ENCODE data around the gene FADS3. TPM values are rescaled to one million over a fixed set of nuclear protein-coding genes. Genes with fewer than 3 reads are reported as not detected.

Gene FADS3
- total RNA-seq, 4 donors from 2014 or later, result 12.7 to 24.7 (median 17.9) TPM

- peak; percentile 73 to 77 for DNase-seq (ENCODE audit: low spot score in 2 of 2)
- no peaks in the 10 kb centered on the region for H3K36me3 ChIP-seq
- H3K4me3 ChIP-seq, result peak overlapping the region; percentile 79
- WGBS, result 12% methylated on average over 6 of the region's 32 CpGs
- TF ChIP-seq POLR2A (IDR thresholded peaks at IDR 0.05) (no peak), CTCF (IDR thresholded peaks at IDR 0.05) (no peak), EP300 (IDR thresholded peaks at IDR 0.05) (no peak), POLR2AphosphoS5 (IDR thresholded peaks at IDR 0.05) (no peak)
- no peaks in the 10 kb centered on the region for H3K9me3 ChIP-seq
- H3K27ac ChIP-seq, result peak overlapping the region; percentile 82
- H3K27me3 ChIP-seq, result peaks cover 23% of the 10 kb centered on the region
- H3K4me1 ChIP-seq, result peaks cover 52% of the 10 kb centered on the region
These were observed 25.5 kb upstream of the FADS3 start for GRCh38 chr11:61916737-61917333.

- TF ChIP-seq CTCF (IDR thresholded peaks at IDR 0.05) (no peak), POLR2A (IDR thresholded peaks at IDR 0.05) (no peak), POLR2AphosphoS5 (IDR thresholded peaks at IDR 0.05) (no peak), EP300 (IDR thresholded peaks at IDR 0.05) (no peak)
- 81% methylated on average over 4 of the region's 7 CpGs for WGBS
- Histone ChIP-seq H3K36me3 (no peaks in the 10 kb centered on the region), H3K4me1 (peaks cover 48% of the 10 kb centered on the region), H3K4me3 (peak overlapping the region; percentile 79), H3K9me3 (no peaks in the 10 kb centered on the region), H3K27me3 (peaks cover 18% of the 10 kb centered on the region), H3K27ac (no peak overlapping the region)
- DNase-seq (ENCODE audit: low spot score in 2 of 2), result peak; percentile 45 to 57
These were observed 23.3 kb upstream of the FADS3 start for GRCh38 chr11:61914471-61915171.

- H3K36me3 ChIP-seq, result no peaks in the 10 kb centered on the region
- TF ChIP-seq CTCF (IDR thresholded peaks at IDR 0.05) (no peak), POLR2AphosphoS5 (IDR thresholded peaks at IDR 0.05) (no peak), POLR2A (IDR thresholded peaks at IDR 0.05) (no peak), EP300 (IDR thresholded peaks at IDR 0.05) (no peak)
- peaks cover 13% of the 10 kb centered on the region for H3K27me3 ChIP-seq
- H3K4me1 ChIP-seq, result peaks cover 48% of the 10 kb centered on the region
- peak; percentile 54 to 70 for DNase-seq (ENCODE audit: low spot score in 2 of 2)
- no peak overlapping the region for H3K4me3 ChIP-seq
- H3K9me3 ChIP-seq, result no peaks in the 10 kb centered on the region
- no peak overlapping the region for H3K27ac ChIP-seq
- 76% methylated on average over 6 of the region's 8 CpGs for WGBS
These were observed 22.5 kb upstream of the FADS3 start for GRCh38 chr11:61913699-61914395.

GRCh38 chr11:61912991-61913698 is 21.8 kb upstream of the FADS3 start:
- Histone ChIP-seq H3K27me3 (peaks cover 13% of the 10 kb centered on the region), H3K9me3 (no peaks in the 10 kb centered on the region), H3K27ac (no peak overlapping the region), H3K36me3 (no peaks in the 10 kb centered on the region), H3K4me1 (peaks cover 46% of the 10 kb centered on the region), H3K4me3 (no peak overlapping the region)
- DNase-seq (ENCODE audit: low spot score in 2 of 2), result peak; percentile 53 to 65
- 75% methylated on average over 17 of the region's 18 CpGs for WGBS
- TF ChIP-seq POLR2AphosphoS5 (IDR thresholded peaks at IDR 0.05) (no peak), EP300 (IDR thresholded peaks at IDR 0.05) (no peak)

GRCh38 chr11:61912530-61912898 is 21.2 kb upstream of the FADS3 start:
- Histone ChIP-seq H3K4me1 (peaks cover 41% of the 10 kb centered on the region), H3K4me3 (no peak overlapping the region), H3K27me3 (peaks cover 11% of the 10 kb centered on the region), H3K27ac (no peak overlapping the region), H3K9me3 (no peaks in the 10 kb centered on the region), H3K36me3 (peaks cover under 1% of the 10 kb centered on the region)
- WGBS, result 73% methylated on average over 4 of the region's 6 CpGs
- TF ChIP-seq CTCF (IDR thresholded peaks at IDR 0.05) (no peak), POLR2AphosphoS5 (IDR thresholded peaks at IDR 0.05) (no peak), EP300 (IDR thresholded peaks at IDR 0.05) (no peak), POLR2A (IDR thresholded peaks at IDR 0.05) (no peak)
- peak; percentile 64 to 72 for DNase-seq (ENCODE audit: low spot score in 2 of 2)
